Endodermal cell (in vitro differentiated cells): ENCODE data around the gene C19orf73. TPM values are rescaled to one million over a fixed set of nuclear protein-coding genes. Genes with fewer than 3 reads are reported as not detected.

Source experiments
- DNase-seq: peaks from one replicate; pipeline ENCODE4 v3.0.0-alpha.2; 2017
- H3K27ac ChIP-seq: 2 replicates; pipeline ENCODE4 v1.5.1; 2013; ENCODE audit warnings: mild to moderate bottlenecking, low read depth, low read length, moderate library complexity
- H3K27me3 ChIP-seq: 2 replicates; pipeline ENCODE4 v1.6.1; 2013; ENCODE audit warnings: mild to moderate bottlenecking, low read length, moderate library complexity; ENCODE audit not compliant: insufficient read depth, control insufficient read depth, poor library complexity, severe bottlenecking
- H3K36me3 ChIP-seq: 2 replicates; pipeline ENCODE4 v1.7.0; 2013; ENCODE audit warnings: mild to moderate bottlenecking, low read length, moderate library complexity; ENCODE audit not compliant: control insufficient read depth, insufficient read depth
- H3K4me1 ChIP-seq: one replicate; pipeline ENCODE4 v1.7.0; 2013; ENCODE audit warnings: low read length; ENCODE audit not compliant: control insufficient read depth, insufficient read depth
- H3K4me3 ChIP-seq: 2 replicates; pipeline ENCODE4 v1.5.1; 2013; ENCODE audit warnings: mild to moderate bottlenecking, low read length, moderate library complexity
- H3K9ac ChIP-seq: 2 replicates; pipeline ENCODE4 v1.6.1; 2013; ENCODE audit warnings: mild to moderate bottlenecking, low read length, moderate library complexity; ENCODE audit not compliant: poor library complexity, severe bottlenecking; ENCODE audit errors: extremely low read depth
- H3K9me3 ChIP-seq: 2 replicates; pipeline ENCODE4 v1.6.1; 2013; ENCODE audit warnings: mild to moderate bottlenecking, low read length, moderate library complexity; ENCODE audit not compliant: control insufficient read depth
- H3K27ac Mint-ChIP-seq: 2 replicates; pipeline ENCODE4 v1.8.0; 2020; ENCODE audit warnings: mixed read lengths
- H3K27me3 Mint-ChIP-seq: 2 replicates; pipeline ENCODE4 v1.8.0; 2021; ENCODE audit warnings: mild to moderate bottlenecking, mixed read lengths; ENCODE audit not compliant: insufficient read depth
- H3K36me3 Mint-ChIP-seq: 2 replicates; pipeline ENCODE4 v1.8.0; 2020; ENCODE audit warnings: low read depth, mixed read lengths
- H3K4me1 Mint-ChIP-seq: 2 replicates; pipeline ENCODE4 v1.8.0; 2020; ENCODE audit warnings: mixed read lengths
- H3K4me3 Mint-ChIP-seq: 2 replicates; pipeline ENCODE4 v1.8.0; 2020; ENCODE audit warnings: mild to moderate bottlenecking, moderate library complexity, mixed read lengths
- H3K9me3 Mint-ChIP-seq: 2 replicates; pipeline ENCODE4 v1.8.0; 2020; ENCODE audit warnings: mild to moderate bottlenecking, mixed read lengths
- WGBS, 2 experiments: methylation state at CpG; one replicate each; pipeline versions ENCODE4 v1.1.5 to v1.1.7; 2013; ENCODE audit warnings: missing lambda C conversion rate in 2 of 2, mixed read lengths in 1 of 2; ENCODE audit not compliant: insufficient coverage in 1 of 2, insufficient read length in 1 of 2; 5-methylcytosine and 5-hydroxymethylcytosine counted together
- total RNA-seq, 2 donors: library from RNA; stranded (reverse); fragmentation: NEBNext Ultra II Directional in 1 of 2; extraction: Animal tissue kit (Norgen Biotek cat#: 25700) in 1 of 2; gene quantifications; 2 replicates in 1 of 2; 3 replicates in 1 of 2; pipeline ENCODE4 v1.2.1, GENCODE V29; 2021
- TF ChIP-seq, protein P1 (sequence below): fragments of 200-600 bp; sonication (generic); conservative IDR thresholded peaks from 2 replicates; pipeline ENCODE4 v1.5.0; 2021; ENCODE audit warnings: antibody characterized with exemption, mild to moderate bottlenecking

C19orf73 gene
- total RNA-seq, 2 donors from 2014 or later = 1.9 to 2.5 TPM

DNA sequence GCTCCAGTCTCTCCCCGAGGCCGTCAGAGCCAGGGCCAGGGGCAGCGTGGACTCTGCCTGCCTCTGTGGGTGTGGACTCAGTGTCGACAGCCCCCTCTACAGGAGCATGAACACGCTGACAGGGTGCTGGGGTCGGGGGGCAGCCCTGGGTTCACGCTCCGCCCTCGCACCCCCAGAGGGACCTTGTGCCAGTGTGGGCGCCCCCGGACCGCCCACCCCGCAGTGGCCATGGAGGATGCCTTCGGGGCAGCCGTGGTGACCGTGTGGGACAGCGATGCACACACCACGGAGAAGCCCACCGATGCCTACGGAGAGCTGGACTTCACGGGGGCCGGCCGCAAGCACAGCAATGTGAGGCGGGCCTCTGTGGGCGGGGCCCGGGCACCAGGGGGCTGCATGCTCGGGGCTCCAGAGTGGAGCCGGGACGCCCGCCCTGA, 46.9 kb upstream of the C19orf73 start:
- Histone ChIP-seq H3K27me3 (no peaks in the 10 kb centered on the region), H3K4me3 (no peak overlapping the region), H3K36me3 (peaks cover 6% of the 10 kb centered on the region), H3K9ac (no peak overlapping the region), H3K9me3 (no peaks in the 10 kb centered on the region), H3K27ac (no peak overlapping the region), H3K4me1 (no peaks in the 10 kb centered on the region)
- TF ChIP-seq, protein P1, sequence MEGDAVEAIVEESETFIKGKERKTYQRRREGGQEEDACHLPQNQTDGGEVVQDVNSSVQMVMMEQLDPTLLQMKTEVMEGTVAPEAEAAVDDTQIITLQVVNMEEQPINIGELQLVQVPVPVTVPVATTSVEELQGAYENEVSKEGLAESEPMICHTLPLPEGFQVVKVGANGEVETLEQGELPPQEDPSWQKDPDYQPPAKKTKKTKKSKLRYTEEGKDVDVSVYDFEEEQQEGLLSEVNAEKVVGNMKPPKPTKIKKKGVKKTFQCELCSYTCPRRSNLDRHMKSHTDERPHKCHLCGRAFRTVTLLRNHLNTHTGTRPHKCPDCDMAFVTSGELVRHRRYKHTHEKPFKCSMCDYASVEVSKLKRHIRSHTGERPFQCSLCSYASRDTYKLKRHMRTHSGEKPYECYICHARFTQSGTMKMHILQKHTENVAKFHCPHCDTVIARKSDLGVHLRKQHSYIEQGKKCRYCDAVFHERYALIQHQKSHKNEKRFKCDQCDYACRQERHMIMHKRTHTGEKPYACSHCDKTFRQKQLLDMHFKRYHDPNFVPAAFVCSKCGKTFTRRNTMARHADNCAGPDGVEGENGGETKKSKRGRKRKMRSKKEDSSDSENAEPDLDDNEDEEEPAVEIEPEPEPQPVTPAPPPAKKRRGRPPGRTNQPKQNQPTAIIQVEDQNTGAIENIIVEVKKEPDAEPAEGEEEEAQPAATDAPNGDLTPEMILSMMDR = peak; percentile 39
- Mint-ChIP-seq H3K27me3 (peaks cover 8% of the 10 kb centered on the region), H3K27ac (no peak overlapping the region), H3K9me3 (no peaks in the 10 kb centered on the region), H3K36me3 (peaks cover 7% of the 10 kb centered on the region), H3K4me3 (no peak overlapping the region), H3K4me1 (no peaks in the 10 kb centered on the region)
- 81 to 86% methylated on average over 22 to 30 of the region's 30 CpGs for WGBS, 2 experiments
- peak; percentile 61 for DNase-seq

DNA sequence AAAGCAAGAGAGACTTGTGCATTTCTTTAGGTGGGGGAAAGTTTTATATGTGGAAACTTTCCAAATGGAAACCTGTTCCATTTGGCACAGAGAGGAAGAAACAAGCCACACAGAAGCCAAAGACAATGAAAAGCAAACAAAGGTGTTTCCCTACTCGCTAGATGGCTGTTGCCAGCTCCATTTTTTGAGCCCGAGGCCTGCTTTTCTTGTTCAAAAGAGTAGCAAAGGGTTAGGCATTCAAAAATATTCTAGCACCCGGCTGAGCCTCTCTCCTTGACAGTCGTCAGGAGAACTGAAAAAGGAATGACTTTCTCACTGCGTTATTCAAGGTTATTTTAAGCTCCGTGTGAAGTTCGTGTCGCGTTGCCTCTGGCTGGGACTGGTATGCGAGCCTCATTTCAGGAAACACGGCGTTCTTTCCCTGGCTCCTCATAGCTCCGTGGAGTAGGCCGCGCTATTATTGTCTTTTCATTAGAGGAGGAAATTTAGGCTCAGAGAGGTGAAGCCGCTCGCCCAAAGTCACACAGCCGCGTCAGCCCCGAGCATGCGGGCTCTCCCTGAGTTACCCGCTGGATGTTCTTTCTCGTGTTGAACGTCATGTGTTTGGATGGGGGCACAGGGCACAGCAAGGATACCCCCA, 46.3 kb upstream of the C19orf73 start:
- Mint-ChIP-seq H3K4me1 (no peaks in the 10 kb centered on the region), H3K9me3 (no peaks in the 10 kb centered on the region), H3K36me3 (peaks cover 3% of the 10 kb centered on the region), H3K27me3 (peaks cover 8% of the 10 kb centered on the region), H3K4me3 (no peak overlapping the region), H3K27ac (no peak overlapping the region)
- H3K27me3 ChIP-seq = no peaks in the 10 kb centered on the region
- no peak overlapping the region for H3K9ac ChIP-seq
- no peak overlapping the region for H3K27ac ChIP-seq
- H3K36me3 ChIP-seq = no peaks in the 10 kb centered on the region
- no peak overlapping the region for H3K4me3 ChIP-seq
- H3K4me1 ChIP-seq = no peaks in the 10 kb centered on the region
- 88 to 90% methylated on average over 21 to 24 of the region's 24 CpGs for WGBS, 2 experiments
- no peaks in the 10 kb centered on the region for H3K9me3 ChIP-seq
- DNase-seq = no peak
- TF ChIP-seq, protein P1 = no peak

DNA sequence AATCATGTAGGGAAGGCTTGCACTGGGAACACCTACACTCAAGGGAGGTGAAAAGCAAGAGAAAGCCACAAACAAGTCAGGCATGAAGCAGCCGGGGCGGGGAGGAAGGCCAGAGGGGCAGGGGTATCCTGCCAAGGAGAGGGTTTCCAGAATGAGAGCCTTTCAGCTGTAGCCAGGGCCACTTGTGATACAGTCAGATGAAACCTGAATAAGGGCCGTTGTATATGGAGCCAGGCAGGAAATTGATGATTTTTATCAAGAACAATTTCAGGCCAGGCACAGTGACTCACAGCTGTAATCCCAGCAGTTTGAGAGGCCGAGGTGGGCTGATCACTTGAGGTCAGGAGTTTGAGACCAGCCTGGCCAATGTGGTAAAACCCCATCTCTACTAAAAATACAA, 43.0 kb upstream of the C19orf73 start:
- no peaks in the 10 kb centered on the region for H3K9me3 ChIP-seq
- Mint-ChIP-seq H3K4me1 (peaks cover 4% of the 10 kb centered on the region), H3K36me3 (peaks cover 2% of the 10 kb centered on the region), H3K27ac (no peak overlapping the region), H3K9me3 (no peaks in the 10 kb centered on the region), H3K27me3 (peaks cover 22% of the 10 kb centered on the region), H3K4me3 (no peak overlapping the region)
- H3K27me3 ChIP-seq = no peaks in the 10 kb centered on the region
- H3K4me3 ChIP-seq = no peak overlapping the region
- TF ChIP-seq, protein P1 = no peak
- H3K36me3 ChIP-seq = no peaks in the 10 kb centered on the region
- no peak overlapping the region for H3K27ac ChIP-seq
- no peak for DNase-seq
- H3K4me1 ChIP-seq = no peaks in the 10 kb centered on the region
- no peak overlapping the region for H3K9ac ChIP-seq
- whole genome bisulfite sequencing, 2 experiments = 86 to 92% methylated on average over 4 of the region's 4 CpGs
